ENCODE data around the gene PFKFB1.
A peak's percentile ranks its signal among the peaks of the same experiment; 100 is the strongest.

Gene PFKFB1

GRCh38 chrX:54994099-54994498 is at the start of gene PFKFB1:
Gene PFKFB1, minus strand, starts transcription at chrX:54994188. Its CDS starts 181 bp downstream, at chrX:54994007.
- no peak for DNase-seq

- DNase-seq, result no peak
These were observed 47.5 kb upstream of the PFKFB1 start for GRCh38 chrX:55041514-55041913.

- DNase-seq, result no peak
These were observed 45.5 kb upstream of the PFKFB1 start for GRCh38 chrX:55039471-55039870.

- DNase-seq, result no peak
These were observed 39.4 kb upstream of the PFKFB1 start for GRCh38 chrX:55033429-55033828.

- no peak for DNase-seq
These were observed 36.5 kb upstream of the PFKFB1 start, which contains the start of gene ALAS2 for GRCh38 chrX:55030271-55031205. Gene ALAS2, minus strand, starts transcription at chrX:55030977. Its CDS starts 4,977 bp downstream, at chrX:55026000.

GRCh38 chrX:55029291-55029690 is 35.3 kb upstream of the PFKFB1 start:
- no peak for DNase-seq

- no peak for DNase-seq
These were observed 34.6 kb upstream of the PFKFB1 start for GRCh38 chrX:55028611-55029010.

- no peak for DNase-seq
These were observed 34.1 kb upstream of the PFKFB1 start for GRCh38 chrX:55028040-55028439.

- no peak for DNase-seq
These were observed 32.9 kb upstream of the PFKFB1 start for GRCh38 chrX:55026840-55027239.

GRCh38 chrX:55026143-55026542 is 32.2 kb upstream of the PFKFB1 start:
- DNase-seq, result no peak

GRCh38 chrX:55014897-55015299 is 20.9 kb upstream of the PFKFB1 start:
- no peak for DNase-seq

GRCh38 chrX:55011294-55011693 is 17.3 kb upstream of the PFKFB1 start:
- no peak for DNase-seq

- DNase-seq, result no peak
These were observed 14.8 kb upstream of the PFKFB1 start for GRCh38 chrX:55008571-55009358.

- DNase-seq, result no peak
These were observed 13.7 kb upstream of the PFKFB1 start for GRCh38 chrX:55007656-55008055.

- no peak for DNase-seq
These were observed 13.0 kb upstream of the PFKFB1 start for GRCh38 chrX:55006827-55007621.

- no peak for DNase-seq
These were observed 11.3 kb upstream of the PFKFB1 start for GRCh38 chrX:55005256-55005655.

GRCh38 chrX:55004231-55004630 is 10.2 kb upstream of the PFKFB1 start:
- DNase-seq, result no peak

- peak; percentile 94 for DNase-seq
These were observed 6.0 kb upstream of the PFKFB1 start, which contains the start of gene APEX2 for GRCh38 chrX:54999717-55000598. Gene APEX2, plus strand, starts transcription at chrX:55000363. Its CDS starts 60 bp downstream, at chrX:55000423.

- DNase-seq, result no peak
These were observed 1.6 kb upstream of the PFKFB1 start for GRCh38 chrX:54995621-54996020.

- no peak for DNase-seq
These were observed 822 bp upstream of the PFKFB1 start for GRCh38 chrX:54994668-54995351.
